PC-3 (cell line): Measurements from ENCODE around the gene SLC44A1. TPM values are rescaled to one million over a fixed set of nuclear protein-coding genes. Genes with fewer than 3 reads are reported as not detected.

ENCODE experiments used
- ATAC-seq: fragments of 200-7000 bp; cut with Tn5 transposase; 2 replicates; pipeline ENCODE4 v1.9.1; 2020; ENCODE audit warnings: mild to moderate bottlenecking, moderate library complexity
- BruUV-seq: library from RNA; stranded (reverse); fragments of 400-500 nt; replicated peaks from 2 replicates; lab custom pipeline; 2021; lab: Mats Ljungman, UMichigan
- CTCF ChIA-PET: fragments of 300-600 bp; sonication (Branson Sonifier 250); formaldehyde crosslinking; loops from one replicate; lab custom pipeline; 2022; ENCODE audit warnings: antibody characterized with exemption; lab: Charles Lee
- POLR2A ChIA-PET: fragments of 300-600 bp; sonication (Branson Sonifier 250); formaldehyde crosslinking; loops from one replicate; lab custom pipeline; 2022; ENCODE audit warnings: antibody characterized with exemption; ENCODE audit not compliant: unreplicated experiment; lab: Charles Lee
- DNase-seq: peaks from one replicate; pipeline ENCODE4 v3.0.0-alpha.2; 2015
- H2AFZ ChIP-seq: fragments of 300-600 bp; sonication (generic); 2 replicates; pipeline ENCODE4 v1.6.0; 2016; ENCODE audit warnings: antibody characterized with exemption, low read length
- H3F3A ChIP-seq: fragments of 300-600 bp; sonication (generic); one replicate; pipeline ENCODE4 v1.6.0; 2017; ENCODE audit warnings: antibody characterized with exemption, low read length, control low read depth, mild to moderate bottlenecking; ENCODE audit not compliant: unreplicated experiment
- H3K27ac ChIP-seq: fragments of 300-600 bp; sonication (generic); 2 replicates; pipeline ENCODE4 v1.5.1; 2016; ENCODE audit warnings: mild to moderate bottlenecking, low read length
- H3K27me3 ChIP-seq: fragments of 300-600 bp; sonication (generic); 2 replicates; pipeline ENCODE4 v1.6.1; 2016; ENCODE audit warnings: low read length, mixed read lengths
- H3K36me3 ChIP-seq: fragments of 300-600 bp; sonication (generic); 2 replicates; pipeline ENCODE4 v1.6.1; 2016; ENCODE audit warnings: low read depth, mixed run types, low read length, mixed read lengths
- H3K4me1 ChIP-seq: fragments of 300-600 bp; sonication (generic); 2 replicates; pipeline ENCODE4 v1.5.1; 2016; ENCODE audit warnings: low read length; ENCODE audit not compliant: insufficient read depth
- H3K4me2 ChIP-seq: fragments of 300-600 bp; sonication (generic); 2 replicates; pipeline ENCODE4 v1.6.0; 2016; ENCODE audit warnings: low read length
- H3K4me3 ChIP-seq: fragments of 300-600 bp; sonication (generic); 2 replicates; pipeline ENCODE4 v1.5.1; 2016; ENCODE audit warnings: mild to moderate bottlenecking, low read length, mixed read lengths
- H3K79me2 ChIP-seq: fragments of 300-600 bp; sonication (generic); 2 replicates; pipeline ENCODE4 v1.6.1; 2017; ENCODE audit warnings: low read length, mixed read lengths
- H3K9ac ChIP-seq: fragments of 300-600 bp; sonication (generic); 2 replicates; pipeline ENCODE4 v1.6.0; 2016; ENCODE audit warnings: mild to moderate bottlenecking, low read length
- H3K9me2 ChIP-seq: fragments of 300-600 bp; sonication (generic); replicated peaks from 2 replicates; pipeline ENCODE4 v1.6.1; 2016; ENCODE audit warnings: mixed run types, low read length, mixed read lengths
- H3K9me3 ChIP-seq: fragments of 300-600 bp; sonication (generic); 2 replicates; pipeline ENCODE4 v1.6.1; 2016; ENCODE audit warnings: low read length, mixed read lengths
- H4K20me1 ChIP-seq: fragments of 300-600 bp; sonication (generic); 2 replicates; pipeline ENCODE4 v1.6.1; 2016; ENCODE audit warnings: low read length, mixed read lengths
- CTCF ChIP-seq: fragments of 300-600 bp; sonication (generic); conservative IDR thresholded peaks from 2 replicates; pipeline ENCODE4 v1.5.1; 2017; ENCODE audit warnings: antibody characterized with exemption, low read depth, mild to moderate bottlenecking, low read length
- EZH2 ChIP-seq: fragments of 300-600 bp; sonication (generic); IDR thresholded peaks from one replicate; pipeline ENCODE4 v1.6.1; 2017; ENCODE audit warnings: antibody characterized with exemption, mild to moderate bottlenecking, low read length; ENCODE audit not compliant: unreplicated experiment
- EZH2phosphoT487 ChIP-seq: fragments of 300-600 bp; sonication (generic); IDR thresholded peaks from 2 replicates; pipeline ENCODE4 v1.6.1; 2018; ENCODE audit warnings: mild to moderate bottlenecking, antibody characterized with exemption, low read length, borderline replicate concordance
- intact Hi-C: fragments of 100-400 bp; cut with micrococcal nuclease; formaldehyde crosslinking; loops from 2 replicates; pipeline ENCODE4 v1.9.0; 2023
- total RNA-seq: library from RNA; depleted of rRNA; stranded (reverse); fragments of >200 nt; gene quantifications from 2 replicates; pipeline ENCODE4 v1.2.3, GENCODE V29; 2014

The SLC44A1 gene
- total RNA-seq, 1 experiment from 2014 or later = 16.1 TPM

- no peak overlapping the region for H2AFZ ChIP-seq
- no peaks in the 10 kb centered on the region for H3K27me3 ChIP-seq
- ChIA-PET CTCF (no interaction called here), POLR2A (no interaction called here)
- ATAC-seq (no peak), DNase-seq (no peak)
- no peak overlapping the region for H3K4me3 ChIP-seq
- H3K9me3 ChIP-seq = no peaks in the 10 kb centered on the region
- intact Hi-C loops = no loop called here
- H3K9me2 ChIP-seq = no peaks in the 10 kb centered on the region
- H3K4me2 ChIP-seq = no peak overlapping the region
- no peak overlapping the region for H3K27ac ChIP-seq
- H3K9ac ChIP-seq = no peak overlapping the region
- H3K4me1 ChIP-seq = peaks cover 9% of the 10 kb centered on the region; the same call in 1 of the 2 replicates
- no peaks in the 10 kb centered on the region for H4K20me1 ChIP-seq
- H3K79me2 ChIP-seq = peaks cover 67% of the 10 kb centered on the region
- BruUV-seq = no TSS peak
- H3K36me3 ChIP-seq = no peaks in the 10 kb centered on the region
- H3F3A ChIP-seq = no peaks in the 10 kb centered on the region
- TF ChIP-seq EZH2phosphoT487 = no peak
- TF ChIP-seq CTCF = no peak
- no peak for TF ChIP-seq EZH2
Measured at GRCh38 chr9:105251133-105251532, 6.7 kb downstream of the SLC44A1 start.

DNA sequence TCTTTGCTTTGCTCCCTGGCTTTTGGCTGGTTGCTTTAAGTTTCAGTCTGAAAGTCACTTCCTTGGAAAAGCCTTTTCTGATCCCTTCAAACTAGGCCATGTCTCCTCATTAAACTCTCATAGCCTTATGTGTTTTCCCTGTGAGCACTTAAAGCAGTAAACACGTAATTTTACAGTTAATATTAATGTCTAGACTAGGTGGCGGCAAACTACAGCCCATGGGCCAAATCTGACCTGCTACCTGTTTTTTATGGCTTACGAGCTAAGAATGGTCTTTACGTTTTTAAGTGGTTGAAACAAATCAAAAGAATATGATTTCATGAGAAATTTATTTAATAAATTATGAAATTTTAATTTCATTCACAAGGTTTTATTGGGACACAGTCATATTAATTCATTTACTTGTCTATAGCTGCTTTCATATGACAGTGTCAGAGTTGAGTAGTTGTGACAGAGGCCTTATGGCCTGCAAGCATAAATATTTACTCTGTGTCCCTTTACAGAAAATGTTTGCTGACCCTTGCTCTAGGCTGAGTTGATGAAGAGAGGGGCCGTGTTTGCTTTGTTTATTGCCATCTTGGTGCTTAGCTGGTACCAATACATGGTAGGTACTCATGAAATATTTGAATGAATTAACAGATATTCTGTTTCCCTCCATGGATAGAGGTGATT lies 7.4 kb downstream of the SLC44A1 start:
- Histone ChIP-seq H3K9me2 (no peaks in the 10 kb centered on the region), H3K27me3 (no peaks in the 10 kb centered on the region), H3K27ac (no peak overlapping the region), H3K4me1 (peaks cover 6% of the 10 kb centered on the region; the same call in 1 of the 2 replicates), H3K9ac (no peak overlapping the region), H3K79me2 (peaks cover 60% of the 10 kb centered on the region), H3F3A (no peaks in the 10 kb centered on the region), H3K9me3 (no peaks in the 10 kb centered on the region), H2AFZ (no peak overlapping the region), H3K4me3 (no peak overlapping the region), H3K4me2 (no peak overlapping the region), H3K36me3 (no peaks in the 10 kb centered on the region), H4K20me1 (no peaks in the 10 kb centered on the region)
- ATAC-seq (no peak), DNase-seq (no peak)
- BruUV-seq = no TSS peak
- CTCF ChIA-PET = no interaction called here
- intact Hi-C loops = no loop called here
- POLR2A ChIA-PET = no interaction called here
- TF ChIP-seq EZH2phosphoT487 = no peak
- no peak; the same call in 1 of the 2 replicates for TF ChIP-seq CTCF
- TF ChIP-seq EZH2 = no peak

DNA sequence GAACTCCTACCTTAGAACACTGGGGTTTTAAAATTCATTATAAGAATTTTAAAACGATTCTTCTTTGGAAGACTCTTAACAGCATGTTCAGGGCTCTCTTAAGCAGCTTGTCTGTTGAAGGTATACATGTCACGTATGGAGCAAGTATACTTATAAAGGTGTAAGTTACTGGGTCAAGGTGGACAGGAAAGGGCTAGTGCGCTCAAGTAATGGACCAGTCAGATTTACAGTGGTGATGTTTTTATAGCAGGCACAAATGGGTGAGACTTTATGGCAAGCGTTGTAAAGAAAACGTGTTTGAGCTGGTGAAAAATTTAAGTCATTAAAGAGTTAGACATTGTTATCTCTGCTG lies 7.9 kb downstream of the SLC44A1 start:
- Histone ChIP-seq H3K79me2 (peaks cover 55% of the 10 kb centered on the region), H3K27ac (no peak overlapping the region), H3K36me3 (no peaks in the 10 kb centered on the region), H4K20me1 (no peaks in the 10 kb centered on the region), H3K9me3 (no peaks in the 10 kb centered on the region), H3K4me1 (0 out of 2 replicates have a peak, but pooled peaks cover 3% of the 10 kb centered on the region), H3F3A (no peaks in the 10 kb centered on the region), H3K9me2 (no peaks in the 10 kb centered on the region), H3K4me3 (no peak overlapping the region), H3K9ac (no peak overlapping the region), H2AFZ (no peak overlapping the region), H3K27me3 (no peaks in the 10 kb centered on the region), H3K4me2 (no peak overlapping the region)
- ChIA-PET POLR2A (no interaction called here), CTCF (no interaction called here)
- no peak for TF ChIP-seq EZH2
- TF ChIP-seq CTCF = no peak
- TF ChIP-seq EZH2phosphoT487 = no peak
- DNase-seq (no peak), ATAC-seq (no peak)
- intact Hi-C loops = no loop called here
- BruUV-seq = no TSS peak
